SW480 (cell line): ENCODE results near the gene XPNPEP3.
A peak's percentile ranks its signal among the peaks of the same experiment; 100 is the strongest.

Source experiments
- DNase-seq: peaks from one replicate; pipeline ENCODE4 v3.0.0-alpha.2; 2016; ENCODE audit warnings: low spot score

Gene XPNPEP3

GRCh38 chr22:40950962-40951794 is 94.2 kb downstream of the XPNPEP3 start, which contains the start of gene RBX1:
TSS of gene RBX1 (plus strand) at chr22:40951378. CDS start at chr22:40951399, 21 bp downstream.
- peak; percentile 96 for DNase-seq

- no peak for DNase-seq
These were observed 95.1 kb downstream of the XPNPEP3 start for GRCh38 chr22:40951795-40952605.

- no peak for DNase-seq
These were observed 96.5 kb downstream of the XPNPEP3 start for GRCh38 chr22:40953471-40953870.

GRCh38 chr22:40954113-40954512 is 97.2 kb downstream of the XPNPEP3 start:
- no peak for DNase-seq

GRCh38 chr22:40955571-40955970 is 98.6 kb downstream of the XPNPEP3 start:
- DNase-seq: no peak

- no peak for DNase-seq
These were observed 100.7 kb downstream of the XPNPEP3 start for GRCh38 chr22:40957601-40958000.

- no peak for DNase-seq
These were observed 101.4 kb downstream of the XPNPEP3 start for GRCh38 chr22:40958299-40958698.

- DNase-seq: no peak
These were observed 103.2 kb downstream of the XPNPEP3 start for GRCh38 chr22:40960145-40960544.

GRCh38 chr22:40965936-40966725 is 109.2 kb downstream of the XPNPEP3 start:
- DNase-seq: no peak

- DNase-seq: no peak
These were observed 109.8 kb downstream of the XPNPEP3 start for GRCh38 chr22:40966726-40967085.

GRCh38 chr22:40967111-40967760 is 110.3 kb downstream of the XPNPEP3 start:
- no peak for DNase-seq

GRCh38 chr22:40972587-40972986 is 115.6 kb downstream of the XPNPEP3 start:
- no peak for DNase-seq

- no peak for DNase-seq
These were observed 116.2 kb downstream of the XPNPEP3 start for GRCh38 chr22:40973144-40973543.

GRCh38 chr22:40975366-40975765 is 118.4 kb downstream of the XPNPEP3 start:
- no peak for DNase-seq

- DNase-seq: no peak
These were observed 120.1 kb downstream of the XPNPEP3 start for GRCh38 chr22:40976866-40977700.

- DNase-seq: no peak
These were observed 122.2 kb downstream of the XPNPEP3 start for GRCh38 chr22:40979198-40979597.

GRCh38 chr22:40979871-40980270 is 122.9 kb downstream of the XPNPEP3 start:
- no peak for DNase-seq
